Lung (tissue), 12 donors: ENCODE data around the gene TRPC4AP. TPM values are rescaled to one million over a fixed set of nuclear protein-coding genes. Genes with fewer than 3 reads are reported as not detected.

Experiments used
- ATAC-seq: fragments of 200-7000 bp; cut with Tn5 transposase; one replicate; pipeline ENCODE4 v1.9.1; 2020; ENCODE audit warnings: moderate number of reproducible peaks; ENCODE audit not compliant: insufficient read depth, low FRiP score
- DNase-seq, 3 donors: peaks; one replicate each; pipeline ENCODE4 v3.0.0-alpha.2; 2013 to 2017
- H3K27ac ChIP-seq, 2 donors: one replicate each; pipeline ENCODE4 v1.5.1; 2013; ENCODE audit warnings: mild to moderate bottlenecking in 2 of 2, moderate library complexity in 2 of 2, control low read depth in 1 of 2, inconsistent platforms in 1 of 2, low read depth in 1 of 2, low read length in 1 of 2
- H3K27me3 ChIP-seq, 3 donors: one replicate each; pipeline ENCODE4 v1.5.1; 2013; ENCODE audit warnings: low read length in 2 of 3; ENCODE audit not compliant: control insufficient read depth in 3 of 3, insufficient read depth in 3 of 3
- H3K36me3 ChIP-seq, 4 donors: one replicate each; pipeline ENCODE4 v1.5.1; 2013; ENCODE audit warnings: low read length in 4 of 4, mild to moderate bottlenecking in 1 of 4, moderate library complexity in 1 of 4; ENCODE audit not compliant: control insufficient read depth in 4 of 4, insufficient read depth in 4 of 4
- H3K4me1 ChIP-seq, 5 donors: one replicate each; pipeline ENCODE4 v1.5.1; 2013; ENCODE audit warnings: low read length in 5 of 5, mild to moderate bottlenecking in 2 of 5, moderate library complexity in 1 of 5; ENCODE audit not compliant: control insufficient read depth in 5 of 5, insufficient read depth in 5 of 5
- H3K4me3 ChIP-seq: one replicate; pipeline ENCODE4 v1.5.1; 2013; ENCODE audit warnings: mild to moderate bottlenecking, control low read depth, moderate library complexity
- H3K9ac ChIP-seq, 2 donors: one replicate each; pipeline ENCODE4 v1.5.1; 2013; ENCODE audit warnings: low read length in 2 of 2, control low read depth in 1 of 2; ENCODE audit not compliant: insufficient read depth in 1 of 2
- H3K9me3 ChIP-seq, 4 donors: one replicate each; pipeline ENCODE4 v1.5.1; 2013; ENCODE audit warnings: low read length in 3 of 4, mild to moderate bottlenecking in 1 of 4, moderate library complexity in 1 of 4; ENCODE audit not compliant: control insufficient read depth in 4 of 4, insufficient read depth in 3 of 4
- CTCF ChIP-seq: IDR thresholded peaks from 2 replicates; pipeline ENCODE4 v1.5.1; 2012; ENCODE audit warnings: mild to moderate bottlenecking; ENCODE audit errors: control extremely low read depth, extremely low read depth
- WGBS, 2 donors: extraction: QIAGEN DNeasy Blood & Tissue Kit; methylation state at CpG; one replicate each; pipeline ENCODE4 v1.1.7; 2013; 5-methylcytosine and 5-hydroxymethylcytosine counted together
- polyA plus RNA-seq, 2 donors: library from polyadenylated mRNA; stranded (reverse); fragments of 200-250 nt; gene quantifications; one replicate each; pipeline ENCODE4 v1.2.1, GENCODE V29; 2013
- total RNA-seq, 2 donors: library from RNA; depleted of rRNA in 1 of 2; stranded (reverse); fragments of >200 nt in 1 of 2; gene quantifications; one replicate each; pipeline ENCODE4 v1.2.1, GENCODE V29; 2014 to 2021
- donor health status: control.
- donor health status: control.
- donor health status: Bipolar disorder and iron deficiency.
- donor health status: healthy.
- donor health status: DM: yes; HTN: yes; CAD: no.

Gene TRPC4AP
- total and polyA plus RNA-seq, 4 donors, result 37.6 to 62.5 (median 50.2) TPM

DNA sequence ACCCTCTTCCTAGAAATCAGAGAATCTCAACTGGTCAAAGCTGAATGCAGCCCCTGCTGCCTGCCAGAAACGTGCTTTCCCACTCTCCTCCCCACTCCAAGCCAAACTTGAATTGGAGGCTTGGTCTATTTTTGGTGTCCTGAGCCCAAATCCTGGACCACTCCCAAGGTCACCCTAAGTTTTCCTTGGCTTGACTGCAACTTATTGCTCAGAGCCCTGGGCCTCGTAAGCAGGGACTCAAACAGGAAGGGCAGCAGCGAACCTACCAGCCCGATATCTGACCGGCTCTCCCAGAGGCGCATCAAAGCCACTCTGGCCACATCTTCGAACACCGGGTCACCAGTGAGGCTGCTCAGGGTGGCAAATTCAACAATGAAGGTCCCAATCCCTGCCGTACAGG is 41.9 kb upstream of the TRPC4AP start:
- no peak for TF ChIP-seq CTCF
- DNase-seq, result peak in 1 of 3 donors; percentile 3
- H3K4me3 ChIP-seq, result no peak overlapping the region
- no peaks in the 10 kb centered on the region for H3K27me3 ChIP-seq
- H3K9ac ChIP-seq, result no peak overlapping the region
- H3K36me3 ChIP-seq, result peaks cover 11 to 49% (median 19%) of the 10 kb centered on the region in 4 donors
- no peak for ATAC-seq
- WGBS, 2 donors, result 84 to 87% methylated on average over 9 of the region's 9 CpGs
- peak overlapping the region; percentile 27 to 67 for H3K27ac ChIP-seq
- no peaks in the 10 kb centered on the region for H3K4me1 ChIP-seq
- peaks cover 0 to 2% (median 0%) of the 10 kb centered on the region in 4 donors for H3K9me3 ChIP-seq

DNA sequence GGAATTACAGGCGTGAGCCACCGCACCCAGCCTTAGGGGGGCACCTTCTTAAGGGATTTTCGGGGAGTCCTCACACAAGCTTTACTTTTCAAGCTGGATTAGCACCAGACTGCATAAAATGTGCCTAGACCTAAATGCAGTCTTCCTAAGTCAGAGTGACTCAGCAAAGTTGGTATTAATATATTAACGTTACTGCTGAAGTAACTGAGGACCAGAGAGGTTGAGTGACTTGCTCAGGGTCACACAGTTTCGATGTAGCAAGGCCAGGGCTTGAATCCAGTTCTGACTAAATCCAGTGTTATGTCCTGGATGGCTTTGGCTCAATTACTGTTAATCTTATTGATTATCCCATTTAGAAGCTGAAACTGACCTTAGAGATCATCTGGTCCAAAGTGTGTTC is 41.1 kb upstream of the TRPC4AP start:
- no peak for TF ChIP-seq CTCF
- ATAC-seq (no peak), DNase-seq (no peak)
- Histone ChIP-seq H3K27me3 (no peaks in the 10 kb centered on the region), H3K27ac (no peak overlapping the region), H3K4me3 (no peak overlapping the region), H3K9me3 (peaks cover 0 to 2% (median 0%) of the 10 kb centered on the region in 4 donors), H3K9ac (no peak overlapping the region), H3K36me3 (peaks cover 11 to 47% (median 19%) of the 10 kb centered on the region in 4 donors), H3K4me1 (no peaks in the 10 kb centered on the region)
- 85 to 92% methylated on average over 5 of the region's 5 CpGs for WGBS, 2 donors

DNA sequence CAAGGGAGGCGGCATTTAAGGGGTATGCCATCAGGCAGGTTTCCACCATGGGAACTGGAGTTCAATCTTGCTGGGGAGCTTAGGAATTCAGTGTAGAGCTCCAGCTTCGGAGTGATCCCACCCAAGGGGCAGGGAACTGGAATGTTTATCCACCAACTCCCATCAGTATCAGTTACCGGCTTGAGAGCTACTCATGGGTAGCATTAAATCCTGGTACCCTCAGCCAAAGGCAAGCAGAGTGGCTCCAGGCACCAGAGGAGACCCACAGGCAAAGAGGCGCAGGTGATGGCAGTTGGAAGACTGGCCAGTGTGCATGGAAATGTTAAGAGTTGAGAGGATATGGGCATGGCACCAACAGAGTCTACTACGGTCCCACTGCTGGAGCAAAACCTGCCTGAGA is 40.4 kb upstream of the TRPC4AP start:
- Histone ChIP-seq H3K9ac (no peak overlapping the region), H3K36me3 (peaks cover 8 to 47% (median 19%) of the 10 kb centered on the region in 4 donors), H3K4me1 (no peaks in the 10 kb centered on the region), H3K27ac (no peak overlapping the region), H3K27me3 (no peaks in the 10 kb centered on the region), H3K9me3 (peaks cover 0 to 2% (median 0%) of the 10 kb centered on the region in 4 donors), H3K4me3 (no peak overlapping the region)
- TF ChIP-seq CTCF, result no peak
- DNase-seq, result no peak
- whole genome bisulfite sequencing, 2 donors, result 93 to 95% methylated on average over 5 of the region's 5 CpGs
- ATAC-seq, result no peak

DNA sequence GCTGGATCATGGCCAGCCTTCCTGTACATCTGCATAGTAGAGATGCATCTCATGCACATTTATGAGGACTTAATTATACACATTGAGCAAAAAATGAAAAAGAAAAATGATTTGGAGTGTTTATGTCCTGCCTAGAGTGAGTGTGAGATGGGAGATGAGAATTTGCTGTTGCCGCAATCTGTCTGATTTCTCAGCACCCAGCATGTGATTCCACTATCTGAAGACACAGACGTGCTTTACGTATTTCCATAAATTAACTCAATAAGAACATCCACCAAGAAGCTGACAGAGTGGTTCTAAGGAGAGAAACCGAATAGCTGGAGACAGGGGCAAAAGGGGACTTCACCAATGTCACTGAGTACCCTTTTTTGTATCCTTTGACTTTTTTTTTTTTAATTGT is 39.3 kb upstream of the TRPC4AP start:
- H3K36me3 ChIP-seq, result peaks cover 7 to 39% (median 18%) of the 10 kb centered on the region in 4 donors
- ATAC-seq (no peak), DNase-seq (peak in 1 of 3 donors; percentile 39)
- H3K9me3 ChIP-seq, result no peaks in the 10 kb centered on the region
- no peaks in the 10 kb centered on the region for H3K4me1 ChIP-seq
- no peak overlapping the region for H3K9ac ChIP-seq
- no peak overlapping the region for H3K4me3 ChIP-seq
- no peak overlapping the region for H3K27ac ChIP-seq
- 86 to 88% methylated on average over 4 of the region's 4 CpGs for WGBS, 2 donors
- no peak for TF ChIP-seq CTCF
- H3K27me3 ChIP-seq, result no peaks in the 10 kb centered on the region
